GM23338 (cell line): ENCODE measurements around the gene PRTFDC1. TPM values are rescaled to one million over a fixed set of nuclear protein-coding genes. Genes with fewer than 3 reads are reported as not detected.

Experiments used
- ATAC-seq: fragments of 200-7000 bp; cut with Tn5 transposase; 3 replicates; pipeline ENCODE4 v1.9.1; 2020
- DNase-seq: peaks from one replicate; pipeline ENCODE4 v3.0.0-alpha.2; 2015; ENCODE audit warnings: low spot score
- H2AFZ ChIP-seq: fragments of 200-600 bp; sonication (generic); 2 replicates; pipeline ENCODE4 v1.8.0; 2016; ENCODE audit warnings: antibody characterized with exemption, mild to moderate bottlenecking, moderate library complexity
- H3F3A ChIP-seq: fragments of 200-600 bp; sonication (generic); replicated peaks from 2 replicates; pipeline ENCODE4 v1.8.0; 2017; ENCODE audit warnings: antibody characterized with exemption, mixed run types, low read depth
- H3K27ac ChIP-seq: fragments of 200-600 bp; sonication (generic); 2 replicates; pipeline ENCODE4 v1.6.1; 2016; ENCODE audit warnings: low read depth
- H3K27me3 ChIP-seq: fragments of 200-600 bp; sonication (generic); 2 replicates; pipeline ENCODE4 v1.8.0; 2016; ENCODE audit warnings: mild to moderate bottlenecking, mixed run types, moderate library complexity; ENCODE audit not compliant: insufficient read depth
- H3K36me3 ChIP-seq: fragments of 200-600 bp; sonication (generic); 2 replicates; pipeline ENCODE4 v1.8.0; 2016; ENCODE audit warnings: mild to moderate bottlenecking; ENCODE audit not compliant: insufficient read depth
- H3K4me1 ChIP-seq: fragments of 200-600 bp; sonication (generic); 2 replicates; pipeline ENCODE4 v1.8.0; 2016; ENCODE audit warnings: mild to moderate bottlenecking, moderate library complexity; ENCODE audit not compliant: insufficient read depth
- H3K4me2 ChIP-seq: fragments of 200-600 bp; sonication (generic); 2 replicates; pipeline ENCODE4 v1.7.1; 2017; ENCODE audit warnings: mixed run types
- H3K4me3 ChIP-seq: fragments of 200-600 bp; sonication (generic); 2 replicates; pipeline ENCODE4 v1.6.1; 2016; ENCODE audit warnings: mixed run types
- H3K79me2 ChIP-seq: fragments of 200-600 bp; sonication (generic); replicated peaks from 2 replicates; pipeline ENCODE4 v1.8.0; 2017; ENCODE audit warnings: mild to moderate bottlenecking; ENCODE audit not compliant: insufficient read depth
- H3K9me2 ChIP-seq: fragments of 200-600 bp; sonication (generic); 2 replicates; pipeline ENCODE4 v1.8.0; 2017; ENCODE audit not compliant: insufficient read depth
- H4K20me1 ChIP-seq: fragments of 200-600 bp; sonication (generic); replicated peaks from 2 replicates; pipeline ENCODE4 v1.8.0; 2017; ENCODE audit warnings: mild to moderate bottlenecking; ENCODE audit not compliant: insufficient read depth
- H3K27ac Mint-ChIP-seq: 2 replicates; pipeline ENCODE4 v1.8.0; 2020; ENCODE audit warnings: inconsistent platforms, mild to moderate bottlenecking, moderate library complexity, mixed read lengths
- H3K27me3 Mint-ChIP-seq: 3 replicates; pipeline ENCODE4 v1.8.0; 2022; ENCODE audit warnings: low read depth, mild to moderate bottlenecking, moderate library complexity, mixed read lengths, inconsistent platforms; ENCODE audit not compliant: insufficient read depth, poor library complexity
- H3K36me3 Mint-ChIP-seq: 3 replicates; pipeline ENCODE4 v1.8.0; 2021; ENCODE audit warnings: low read depth, mild to moderate bottlenecking, inconsistent platforms, moderate library complexity, mixed read lengths
- H3K4me1 Mint-ChIP-seq: 3 replicates; pipeline ENCODE4 v1.8.0; 2020; ENCODE audit warnings: mild to moderate bottlenecking, inconsistent platforms, mixed read lengths
- H3K4me3 Mint-ChIP-seq: 3 replicates; pipeline ENCODE4 v1.8.0; 2021; ENCODE audit warnings: moderate library complexity, mild to moderate bottlenecking, inconsistent platforms, mixed read lengths
- H3K9me3 Mint-ChIP-seq: 3 replicates; pipeline ENCODE4 v1.8.0; 2020; ENCODE audit warnings: moderate library complexity, mild to moderate bottlenecking, inconsistent platforms, mixed read lengths
- CREB1 ChIP-seq: fragments of 250-450 bp; sonication (Bioruptor Pico); IDR thresholded peaks from 2 replicates; pipeline ENCODE4 v1.5.0; 2020; ENCODE audit warnings: low read depth, mild to moderate bottlenecking, moderate library complexity
- EZH2 ChIP-seq: fragments of 200-600 bp; sonication (generic); IDR thresholded peaks from one replicate; pipeline ENCODE4 v1.8.0; 2017; ENCODE audit warnings: antibody characterized with exemption, mild to moderate bottlenecking, low read depth; ENCODE audit not compliant: unreplicated experiment
- EZH2phosphoT487 ChIP-seq: fragments of 200-600 bp; sonication (generic); IDR thresholded peaks from one replicate; pipeline ENCODE4 v1.8.1; 2018; ENCODE audit warnings: antibody characterized with exemption; ENCODE audit not compliant: unreplicated experiment
- JUNB ChIP-seq: IDR thresholded peaks from one replicate; pipeline ENCODE4 v1.6.1; 2016; ENCODE audit warnings: antibody characterized with exemption; ENCODE audit not compliant: unreplicated experiment
- NANOG ChIP-seq: IDR thresholded peaks from 2 replicates; pipeline ENCODE4 v1.6.1; 2016; ENCODE audit warnings: antibody characterized with exemption, borderline replicate concordance
- POLR2AphosphoS5 ChIP-seq: IDR thresholded peaks from 2 replicates; pipeline ENCODE4 v1.6.1; 2016; ENCODE audit warnings: antibody characterized with exemption, low read depth
- STAT1 ChIP-seq: IDR thresholded peaks from one replicate; pipeline ENCODE4 v1.6.1; 2016; ENCODE audit warnings: antibody characterized with exemption; ENCODE audit not compliant: unreplicated experiment
- ZNF114 ChIP-seq: fragments of 250-450 bp; sonication (Bioruptor Pico); IDR thresholded peaks from 2 replicates; pipeline ENCODE4 v1.5.0; 2020; ENCODE audit warnings: mild to moderate bottlenecking, moderate library complexity
- ZNF331 ChIP-seq: fragments of 250-450 bp; sonication (Bioruptor Pico); IDR thresholded peaks from 2 replicates; pipeline ENCODE4 v1.5.0; 2020; ENCODE audit warnings: low read depth, mild to moderate bottlenecking, moderate library complexity
- polyA plus RNA-seq: library from polyadenylated mRNA; unstranded; fragments of >200 nt; fragmentation: Nextera tagmentation; extraction: Ambion mirVana; gene quantifications from 2 replicates; pipeline ENCODE4 v1.2.1, GENCODE V29; 2016
- total RNA-seq: library from RNA; depleted of rRNA; stranded (reverse); fragments of >200 nt; shearing (Covaris generic); gene quantifications from 2 replicates; pipeline ENCODE4 v1.2.3, GENCODE V29; 2014
- TF ChIP-seq, protein P1 (sequence below): IDR thresholded peaks from 2 replicates; pipeline ENCODE4 v1.6.1; 2016; ENCODE audit warnings: antibody characterized with exemption

PRTFDC1 gene
- total and polyA plus RNA-seq, 2 experiments from 2014 or later: 7.9 to 9.1 TPM

DNA sequence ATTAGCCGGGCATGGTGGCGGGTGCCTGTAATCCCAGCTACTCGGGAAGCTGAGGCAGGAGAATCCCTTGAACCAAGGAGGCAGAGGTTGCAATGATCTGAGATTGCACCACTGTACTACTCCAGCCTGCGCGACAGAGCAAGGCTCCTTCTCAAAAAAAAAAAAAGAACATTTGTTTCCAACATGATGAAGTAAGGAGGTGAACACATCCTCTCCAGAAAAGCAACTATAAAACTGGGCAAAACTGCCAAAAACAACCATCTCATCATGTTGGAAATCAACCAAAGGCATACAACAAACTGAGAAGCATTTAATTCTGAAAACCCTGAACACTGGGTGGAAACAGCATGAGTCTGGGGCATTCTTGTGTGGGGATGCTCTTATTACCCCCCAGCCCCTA is 14.3 kb downstream of the PRTFDC1 start:
- no peaks in the 10 kb centered on the region for H3K79me2 ChIP-seq
- DNase-seq (no peak), ATAC-seq (no peak)
- H2AFZ ChIP-seq: no peak overlapping the region
- no peak overlapping the region for H3K27ac ChIP-seq
- 0 out of 2 replicates have a peak, but pooled peaks cover 4% of the 10 kb centered on the region for H3K9me2 ChIP-seq
- no peaks in the 10 kb centered on the region for H4K20me1 ChIP-seq
- H3K27me3 ChIP-seq: no peaks in the 10 kb centered on the region
- no peak overlapping the region for H3K4me3 Mint-ChIP-seq
- H3K4me2 ChIP-seq: no peak overlapping the region
- H3K9me3 Mint-ChIP-seq: no peaks in the 10 kb centered on the region; the same call in 2 of the 3 replicates
- H3K27ac Mint-ChIP-seq: no peak overlapping the region
- H3K4me3 ChIP-seq: no peak overlapping the region
- no peaks in the 10 kb centered on the region for H3K4me1 ChIP-seq
- H3K4me1 Mint-ChIP-seq: peaks cover 3% of the 10 kb centered on the region; the same call in 1 of the 3 replicates
- H3K36me3 ChIP-seq: no peaks in the 10 kb centered on the region
- H3F3A ChIP-seq: no peaks in the 10 kb centered on the region
- TF ChIP-seq NANOG: no peak
- TF ChIP-seq EZH2: no peak
- no peak for TF ChIP-seq ZNF331
- TF ChIP-seq, protein P1, sequence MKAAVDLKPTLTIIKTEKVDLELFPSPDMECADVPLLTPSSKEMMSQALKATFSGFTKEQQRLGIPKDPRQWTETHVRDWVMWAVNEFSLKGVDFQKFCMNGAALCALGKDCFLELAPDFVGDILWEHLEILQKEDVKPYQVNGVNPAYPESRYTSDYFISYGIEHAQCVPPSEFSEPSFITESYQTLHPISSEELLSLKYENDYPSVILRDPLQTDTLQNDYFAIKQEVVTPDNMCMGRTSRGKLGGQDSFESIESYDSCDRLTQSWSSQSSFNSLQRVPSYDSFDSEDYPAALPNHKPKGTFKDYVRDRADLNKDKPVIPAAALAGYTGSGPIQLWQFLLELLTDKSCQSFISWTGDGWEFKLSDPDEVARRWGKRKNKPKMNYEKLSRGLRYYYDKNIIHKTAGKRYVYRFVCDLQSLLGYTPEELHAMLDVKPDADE: no peak
- H3K27me3 Mint-ChIP-seq: no peaks in the 10 kb centered on the region
- H3K36me3 Mint-ChIP-seq: peaks cover 21% of the 10 kb centered on the region

DNA sequence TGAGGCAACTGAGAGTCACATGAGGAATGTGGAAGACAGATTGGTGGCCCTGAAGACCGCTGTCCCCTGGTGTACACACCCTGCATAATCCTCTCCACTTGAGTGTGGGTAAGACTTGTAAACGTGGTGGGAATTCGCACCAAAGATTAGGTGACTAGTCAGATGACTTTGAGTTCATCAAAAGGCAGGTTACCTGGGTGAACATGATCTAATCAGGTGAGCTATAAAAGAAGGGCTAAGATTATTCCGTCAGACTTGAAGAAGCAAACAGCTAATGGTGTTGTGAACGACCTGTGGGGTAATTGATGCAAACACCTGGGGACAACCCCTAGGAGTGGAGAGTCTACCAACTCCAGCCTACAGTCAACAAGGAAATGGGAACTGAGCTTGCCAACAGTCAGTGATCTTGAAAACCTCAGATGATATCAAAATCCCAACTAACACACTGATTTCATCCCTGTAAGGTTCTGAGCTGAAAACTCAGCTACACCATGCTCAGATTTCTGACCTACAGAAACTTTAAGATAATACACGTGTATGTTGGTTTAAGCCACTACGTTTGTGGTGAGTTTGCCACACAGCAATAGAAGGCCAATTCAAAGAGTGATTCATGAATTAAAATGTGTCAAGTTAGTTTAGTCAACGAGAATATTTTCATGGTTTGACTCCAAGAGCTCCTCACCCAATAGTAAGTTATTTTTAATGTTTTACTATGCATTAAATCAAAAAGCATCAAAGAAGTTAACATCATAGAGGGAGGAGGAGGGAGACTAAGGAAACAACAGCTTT is 16.7 kb downstream of the PRTFDC1 start:
- H4K20me1 ChIP-seq: no peaks in the 10 kb centered on the region
- no peaks in the 10 kb centered on the region for H3K27me3 ChIP-seq
- TF ChIP-seq POLR2AphosphoS5: no peak
- TF ChIP-seq ZNF114 (CRISPR knock-in tag): no peak
- TF ChIP-seq, protein P1: no peak
- TF ChIP-seq STAT1: no peak
- TF ChIP-seq JUNB: no peak
- no peak for TF ChIP-seq CREB1 (CRISPR knock-in tag)
- TF ChIP-seq NANOG: no peak
- no peak for TF ChIP-seq EZH2phosphoT487
- H3K4me1 ChIP-seq: no peaks in the 10 kb centered on the region
- no peak overlapping the region for H3K4me3 Mint-ChIP-seq
- no peak overlapping the region for H3K4me3 ChIP-seq
- ATAC-seq (no peak), DNase-seq (no peak)
- no peak overlapping the region for H3K27ac ChIP-seq
- peaks cover 3% of the 10 kb centered on the region; the same call in 1 of the 3 replicates for H3K4me1 Mint-ChIP-seq
- H3K27me3 Mint-ChIP-seq: no peaks in the 10 kb centered on the region
- no peaks in the 10 kb centered on the region for H3F3A ChIP-seq
- H3K4me2 ChIP-seq: no peak overlapping the region
- H3K27ac Mint-ChIP-seq: no peak overlapping the region
- 0 out of 2 replicates have a peak, but pooled peaks cover 4% of the 10 kb centered on the region for H3K9me2 ChIP-seq
- H3K36me3 Mint-ChIP-seq: peaks cover 21% of the 10 kb centered on the region
- no peak overlapping the region for H2AFZ ChIP-seq
- H3K79me2 ChIP-seq: no peaks in the 10 kb centered on the region
- no peaks in the 10 kb centered on the region; the same call in 2 of the 3 replicates for H3K9me3 Mint-ChIP-seq
- no peaks in the 10 kb centered on the region for H3K36me3 ChIP-seq
